IPS-NIHi7 (cell line): ENCODE measurements around the gene SREK1IP1.
A peak's percentile ranks its signal among the peaks of the same experiment; 100 is the strongest.
"Not testable (repeated sequence)": the region's sequence is repeated elsewhere in the genome, so short reads cannot be mapped to it uniquely, and the experiment has no call there.

Experiments used
- DNase-seq: peaks from one replicate; pipeline ENCODE4 v3.0.0; 2012; ENCODE audit warnings: mixed read lengths; ENCODE audit errors: extremely low spot score

Gene SREK1IP1

DNA sequence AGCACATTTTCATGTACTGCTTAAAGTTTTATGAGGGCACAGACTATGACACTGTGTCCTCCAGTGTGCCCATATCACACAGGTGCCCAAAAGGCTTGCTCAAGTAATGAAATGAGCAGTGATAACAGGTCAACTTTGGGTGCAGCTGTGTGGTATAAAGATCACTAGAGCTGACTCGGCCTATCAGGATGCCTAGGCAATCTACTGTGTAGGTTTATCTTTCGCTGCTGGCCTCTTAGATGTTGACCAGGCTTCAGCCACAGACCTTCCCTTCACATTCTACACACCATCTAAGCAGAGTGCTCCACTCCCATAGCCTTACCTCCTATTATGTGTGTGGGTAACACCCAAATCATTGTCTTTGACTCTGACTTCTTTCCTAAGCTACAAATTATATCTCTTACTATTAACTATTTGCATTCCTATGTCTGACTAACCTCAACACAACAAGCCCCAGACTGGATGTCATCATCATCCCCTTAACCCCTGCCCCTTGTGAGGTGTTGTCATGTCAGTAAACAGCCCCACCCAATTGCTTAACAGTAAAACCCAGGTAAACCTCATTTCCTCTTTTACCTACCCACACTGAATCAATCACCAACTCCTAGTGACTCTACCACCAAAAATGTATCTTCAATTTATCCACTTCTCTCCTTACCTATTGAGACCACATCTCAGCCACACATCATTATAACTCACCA is 2.5 kb downstream of the SREK1IP1 start:
- DNase-seq = no peak

DNA sequence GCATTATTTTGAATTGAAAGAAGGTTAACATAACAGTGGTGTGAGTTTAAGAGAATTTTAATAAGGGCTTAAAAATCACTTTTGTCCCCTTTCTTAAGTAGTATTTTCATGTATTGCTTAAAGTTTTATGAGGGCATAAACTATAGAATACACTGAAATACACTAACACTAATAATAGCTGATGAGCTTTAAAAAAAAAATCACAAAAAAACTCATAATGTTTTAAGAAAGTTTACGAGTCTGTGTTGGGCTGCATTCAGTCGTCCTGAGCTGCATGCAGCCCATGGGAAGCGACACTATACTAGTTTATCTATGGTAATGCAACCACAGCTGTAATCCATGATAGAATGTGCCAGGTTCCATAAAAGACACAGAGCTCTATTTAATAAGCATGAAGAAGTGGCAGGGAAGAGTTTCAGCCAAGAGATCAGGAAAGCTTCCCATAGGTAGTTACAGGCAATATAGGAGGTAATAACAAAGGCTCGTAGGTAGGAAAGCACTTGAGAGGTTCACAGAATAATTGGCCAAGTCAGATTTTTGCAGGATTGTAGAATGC is 4.5 kb downstream of the SREK1IP1 start:
- no peak for DNase-seq

DNA sequence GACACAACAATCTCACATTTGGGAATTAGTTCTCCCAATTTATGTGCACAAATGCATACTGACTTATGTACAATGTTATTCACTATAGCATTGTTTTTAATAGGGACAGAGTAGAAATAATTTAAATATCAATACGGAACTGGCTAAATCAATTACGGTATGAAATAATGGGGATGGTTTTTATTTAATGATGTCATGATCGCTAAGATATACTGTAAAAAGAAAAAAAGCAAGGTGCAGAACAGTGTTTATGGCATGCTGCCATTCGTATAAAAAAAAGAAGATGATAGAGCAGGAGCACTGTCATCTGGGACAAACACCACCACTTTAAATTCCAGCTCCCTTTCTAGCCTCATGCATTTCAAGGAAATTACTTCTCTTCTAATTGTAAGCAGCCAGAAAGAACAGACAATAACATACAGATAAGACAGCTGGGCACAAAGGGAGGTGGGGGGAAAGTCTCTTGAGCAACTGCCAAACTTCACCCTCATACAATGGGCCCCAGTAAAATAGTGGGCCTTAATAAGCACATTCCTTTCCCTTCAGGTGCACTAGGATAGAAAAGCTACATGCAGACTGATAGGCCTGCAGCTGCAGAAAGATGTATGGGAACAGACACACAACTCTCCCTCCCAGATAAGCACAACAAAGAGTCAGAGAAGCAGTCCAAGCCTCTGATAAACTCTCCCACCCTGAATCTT is 8.4 kb downstream of the SREK1IP1 start:
- no peak for DNase-seq

DNA sequence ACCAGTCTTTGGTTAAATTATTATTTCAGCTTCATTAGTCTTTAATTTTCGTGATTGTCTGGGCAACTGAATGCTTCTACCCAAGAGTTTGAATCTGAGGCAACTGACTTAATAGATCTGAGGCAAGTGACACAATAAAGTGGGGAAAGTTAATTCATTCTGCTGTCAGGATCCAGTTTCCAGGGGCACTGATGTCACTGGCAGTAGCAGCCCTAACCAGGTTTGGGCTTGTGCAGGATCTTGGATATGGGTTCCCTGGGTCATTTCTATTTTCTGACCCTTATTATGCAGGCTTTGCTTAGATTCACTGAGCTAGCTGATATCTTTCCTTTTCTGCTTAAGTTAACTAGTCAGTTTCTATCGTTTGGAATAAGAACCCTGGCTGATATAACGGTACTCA is 9.6 kb downstream of the SREK1IP1 start:
- no peak for DNase-seq

DNA sequence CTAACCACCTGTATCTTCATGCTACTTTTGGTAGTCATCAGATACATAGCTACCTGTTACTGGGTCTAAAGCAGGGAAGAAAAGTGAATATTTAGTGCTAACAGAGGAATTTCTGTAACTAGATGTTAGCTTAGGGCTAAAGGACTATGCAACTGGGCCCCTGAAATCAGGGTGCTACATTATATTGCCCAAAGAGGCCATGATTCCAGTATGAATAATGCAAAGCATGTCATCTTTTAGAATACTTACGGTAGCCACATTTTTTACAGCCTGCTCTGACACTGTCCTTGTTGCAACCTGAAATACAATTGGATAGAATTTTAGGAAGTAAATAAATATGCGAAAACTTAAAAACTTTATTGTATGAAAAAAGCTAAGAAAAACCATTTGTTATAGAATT is 14.4 kb downstream of the SREK1IP1 start:
- DNase-seq = no peak

DNA sequence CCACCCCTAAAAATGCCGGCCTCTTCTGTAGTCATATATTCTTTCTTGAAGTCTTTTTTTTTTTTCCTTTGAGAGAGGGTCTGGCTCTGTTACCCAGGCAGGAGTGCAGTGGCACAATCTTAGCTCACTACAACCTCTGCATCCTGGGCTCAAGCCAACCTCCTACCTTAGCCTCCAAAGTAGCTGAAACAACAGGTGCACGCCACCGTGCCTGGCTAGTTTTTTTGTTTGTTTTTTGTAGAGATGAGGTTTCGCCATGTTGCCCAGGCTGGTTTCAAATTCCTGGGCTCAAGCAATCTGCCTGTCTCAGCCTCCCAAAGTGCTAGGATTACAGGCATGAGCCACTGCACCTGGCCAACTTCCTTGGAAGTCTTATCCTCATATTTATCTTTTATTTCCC is 19.1 kb downstream of the SREK1IP1 start:
- DNase-seq = no peak

DNA sequence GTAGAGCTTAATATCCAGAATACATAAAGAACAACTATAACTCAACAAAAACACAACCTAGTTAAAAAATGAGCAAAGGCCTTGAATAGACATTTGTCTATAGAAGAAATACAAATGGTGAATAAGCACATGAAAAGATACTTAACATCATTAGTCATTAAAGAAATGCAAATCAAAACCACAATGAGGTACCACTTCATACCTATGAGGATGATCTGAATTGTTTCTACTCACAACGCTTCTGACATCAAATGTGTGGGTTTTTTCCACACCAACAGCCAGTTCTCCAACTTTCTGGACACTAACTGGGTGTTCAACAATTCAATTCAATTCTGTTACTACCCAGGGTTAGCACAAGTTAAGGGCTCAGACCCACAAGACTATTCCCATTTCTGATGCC is 22.0 kb downstream of the SREK1IP1 start:
- no peak for DNase-seq

DNA sequence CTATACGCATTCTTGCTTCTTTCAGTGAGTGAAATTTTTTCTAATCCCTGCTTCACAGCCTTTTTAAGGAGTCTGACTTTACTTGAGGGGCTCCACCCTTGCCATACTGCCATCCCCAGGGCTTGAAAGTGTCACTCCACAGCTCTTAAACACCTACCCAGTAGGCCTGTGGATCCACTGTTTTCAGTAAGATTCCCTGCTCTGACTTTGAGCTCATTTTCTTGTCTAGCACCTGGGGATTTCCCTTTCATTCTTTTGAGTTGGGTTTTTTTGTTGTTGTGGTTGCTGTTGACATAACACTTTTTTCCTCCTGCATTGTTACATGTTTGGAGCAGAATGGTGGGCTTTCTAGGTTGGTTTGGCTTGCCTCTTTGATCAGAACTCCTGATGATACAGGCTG is 23.6 kb downstream of the SREK1IP1 start:
- peak; percentile 53 for DNase-seq

DNA sequence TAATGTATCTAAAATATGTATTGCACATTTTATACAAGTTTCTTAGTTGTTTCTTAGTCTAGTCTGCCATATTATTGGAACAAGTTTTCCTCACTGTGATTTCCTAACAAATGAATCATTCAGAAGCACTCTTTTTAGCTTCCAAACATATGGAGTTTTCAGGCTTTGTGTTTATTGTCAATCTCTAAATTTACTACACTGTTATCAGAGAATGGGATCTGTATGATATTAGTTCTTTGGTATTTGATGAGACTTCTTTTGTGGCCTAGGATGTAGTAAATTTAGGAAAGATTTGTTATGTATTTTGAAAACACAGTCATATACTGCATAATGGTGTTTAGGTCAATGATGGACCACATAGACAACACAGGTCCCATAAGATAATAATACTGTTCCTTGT is 25.7 kb downstream of the SREK1IP1 start:
- no peak for DNase-seq

DNA sequence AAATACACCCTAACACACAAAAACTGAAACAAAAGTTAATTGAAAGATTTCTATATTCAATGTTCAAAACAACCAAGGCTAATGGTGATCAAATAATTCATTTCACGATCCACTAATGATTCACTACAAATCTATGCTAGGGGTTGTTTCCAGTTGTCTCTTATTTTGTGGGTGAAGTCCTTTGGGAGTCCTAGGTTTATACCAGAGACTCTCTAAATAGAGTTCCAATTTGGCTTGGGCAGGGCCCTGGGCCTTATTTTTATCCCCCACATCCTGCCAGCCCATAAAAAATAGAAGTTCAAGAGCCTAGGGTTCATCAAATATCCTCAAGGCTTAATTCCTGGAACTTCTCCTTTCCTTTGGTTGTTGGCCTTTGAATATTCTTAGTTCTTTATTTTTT is 26.1 kb downstream of the SREK1IP1 start:
- DNase-seq = no peak

DNA sequence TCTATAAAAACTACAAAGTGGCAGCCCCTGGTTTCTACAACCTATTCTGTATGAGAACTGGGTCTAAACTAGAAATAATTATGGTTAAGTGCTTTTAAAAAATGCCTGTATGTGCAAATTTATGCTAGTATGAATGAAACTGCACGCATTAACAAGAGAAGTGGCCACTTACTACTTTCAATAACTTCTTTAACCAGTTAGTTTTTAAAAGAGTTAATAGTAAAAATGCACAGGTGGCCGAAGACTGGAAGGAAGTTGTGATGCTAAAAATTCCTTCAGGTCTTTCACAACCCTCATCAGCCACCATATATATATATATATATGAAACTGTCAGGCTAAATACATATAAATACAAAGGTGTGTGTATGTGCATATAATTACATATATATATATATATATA is 41.3 kb downstream of the SREK1IP1 start:
- DNase-seq = no peak

DNA sequence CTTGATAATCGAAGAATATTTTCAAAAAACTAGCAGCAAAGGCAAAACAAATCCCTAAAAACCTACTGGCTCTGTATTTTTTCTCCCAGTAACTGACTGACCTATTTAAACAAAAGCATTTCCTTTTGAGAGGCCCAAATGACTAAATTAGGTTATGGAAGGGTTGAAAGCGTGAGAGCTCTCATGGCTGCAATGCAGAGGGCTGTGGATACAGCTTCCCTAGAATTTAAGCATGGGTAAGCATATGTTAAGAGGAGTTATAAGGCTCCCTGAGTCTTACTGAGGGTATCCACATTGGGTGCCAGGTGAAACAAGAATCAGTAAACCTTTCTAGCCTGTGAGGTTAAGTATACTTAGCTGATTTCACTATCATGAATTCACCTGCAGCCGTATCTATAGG is 45.9 kb downstream of the SREK1IP1 start:
- DNase-seq = no peak

DNA sequence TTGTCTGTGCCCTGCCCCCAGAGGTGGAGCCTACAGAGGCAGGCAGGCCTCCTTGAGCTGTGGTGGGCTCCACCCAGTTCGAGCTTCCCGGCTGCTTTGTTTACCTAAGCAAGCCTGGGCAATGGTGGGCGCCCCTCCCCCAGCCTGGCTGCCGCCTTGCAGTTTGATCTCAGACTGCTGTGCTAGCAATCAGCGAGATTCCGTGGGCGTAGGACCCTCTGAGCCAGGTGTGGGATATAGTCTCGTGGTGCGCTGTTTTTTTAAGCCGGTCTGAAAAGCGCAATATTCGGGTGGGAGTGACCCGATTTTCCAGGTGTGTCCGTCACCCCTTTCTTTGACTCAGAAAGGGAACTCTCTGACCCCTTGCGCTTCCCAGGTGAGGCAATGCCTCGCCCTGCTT is 54.0 kb downstream of the SREK1IP1 start:
- DNase-seq = not testable (repeated sequence)

DNA sequence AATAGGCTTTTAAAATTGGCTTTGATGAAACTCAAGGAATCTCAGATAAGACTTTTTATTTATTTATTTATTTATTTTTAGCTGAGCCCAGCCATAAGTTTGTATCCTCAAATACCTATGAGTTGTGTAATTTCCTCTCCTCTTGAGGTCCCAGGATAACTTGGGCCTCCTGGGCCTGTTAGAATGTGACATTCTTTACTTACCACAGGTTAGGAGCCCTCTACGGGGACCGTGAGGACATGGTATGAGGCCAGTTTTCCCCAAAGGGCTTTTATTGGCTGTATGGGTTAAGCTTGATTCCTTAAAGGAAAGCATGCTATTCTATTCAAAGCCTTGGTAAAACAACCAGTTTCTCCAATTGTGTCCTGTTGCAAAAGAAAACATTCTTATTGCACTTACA is 61.3 kb downstream of the SREK1IP1 start:
- DNase-seq = no peak

DNA sequence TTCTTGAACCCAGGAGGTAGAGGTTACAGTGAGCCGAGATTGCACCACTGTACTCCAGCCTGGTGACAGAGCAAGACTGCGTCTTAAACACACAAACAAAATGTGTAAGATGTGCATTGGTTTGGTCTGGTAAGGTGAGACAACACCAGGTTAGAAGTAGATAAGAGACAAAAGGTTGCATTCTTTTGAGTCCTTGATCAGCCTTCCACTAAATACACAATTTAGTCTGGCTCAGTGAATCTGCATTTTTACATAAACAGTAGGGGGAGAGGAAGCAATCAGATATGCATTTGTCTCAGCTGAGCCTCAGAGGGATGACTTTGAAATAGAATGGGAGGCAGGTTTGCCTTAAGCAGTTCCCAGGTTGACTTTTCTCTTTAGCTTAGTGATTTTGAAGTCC is 62.4 kb downstream of the SREK1IP1 start:
- DNase-seq = not testable (repeated sequence)

DNA sequence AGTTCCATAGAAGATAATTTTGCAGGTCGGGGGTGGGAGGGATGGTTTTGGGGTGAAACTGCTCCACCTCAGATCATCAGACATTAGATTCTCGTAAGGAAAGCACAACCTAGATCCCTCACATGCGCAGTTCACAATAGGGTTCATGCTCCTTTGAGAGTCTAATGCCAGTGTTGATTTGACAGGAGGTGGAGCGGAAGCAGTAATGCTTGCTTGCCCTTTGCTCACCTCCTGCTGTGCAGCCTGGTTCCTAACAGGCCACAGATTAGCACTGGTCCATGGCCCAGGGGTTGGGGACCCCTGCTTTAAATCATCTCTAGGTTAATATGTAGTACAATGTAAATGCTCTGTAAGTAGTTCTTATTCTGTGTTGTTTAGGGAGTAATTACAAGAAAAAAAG is 67.7 kb downstream of the SREK1IP1 start:
- no peak for DNase-seq

DNA sequence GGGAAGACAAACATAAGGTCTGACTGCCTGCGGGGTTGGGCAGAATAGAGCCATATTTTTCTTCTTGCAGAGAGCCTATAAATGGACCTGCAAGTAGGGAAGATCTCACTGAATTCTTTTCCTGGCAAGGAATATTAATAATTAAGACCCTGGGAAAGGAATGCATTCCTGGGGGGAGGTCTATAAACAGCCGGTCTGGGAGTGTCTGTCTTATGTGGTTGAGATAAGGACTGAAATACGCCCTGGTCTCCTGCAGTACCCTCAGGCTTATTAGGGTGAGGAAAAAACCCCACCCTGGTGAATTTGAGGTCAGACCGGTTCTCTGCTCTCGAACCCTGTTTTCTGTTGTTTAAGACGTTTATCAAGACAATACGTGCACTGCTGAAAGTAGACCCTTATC is 72.1 kb downstream of the SREK1IP1 start:
- not testable (repeated sequence) for DNase-seq

DNA sequence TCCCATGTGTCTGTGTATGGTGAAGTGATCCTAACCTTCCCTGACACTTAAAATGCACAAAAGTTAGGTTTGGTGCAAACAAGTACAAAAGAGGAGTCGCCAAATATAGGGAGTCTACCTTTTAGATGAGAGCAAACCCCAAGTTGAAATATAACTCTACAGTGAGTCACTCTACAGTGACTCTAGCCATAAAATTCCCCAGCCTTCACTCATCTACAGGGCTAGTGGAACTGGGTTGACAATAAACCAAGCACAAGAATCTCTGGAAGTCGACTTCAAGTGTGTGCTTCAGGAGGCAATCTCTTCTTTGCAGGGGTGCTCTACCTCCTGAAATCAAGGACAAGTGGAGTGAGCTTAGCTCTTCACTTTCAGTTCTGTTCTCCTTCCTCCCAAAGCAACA is 74.9 kb downstream of the SREK1IP1 start:
- no peak for DNase-seq

DNA sequence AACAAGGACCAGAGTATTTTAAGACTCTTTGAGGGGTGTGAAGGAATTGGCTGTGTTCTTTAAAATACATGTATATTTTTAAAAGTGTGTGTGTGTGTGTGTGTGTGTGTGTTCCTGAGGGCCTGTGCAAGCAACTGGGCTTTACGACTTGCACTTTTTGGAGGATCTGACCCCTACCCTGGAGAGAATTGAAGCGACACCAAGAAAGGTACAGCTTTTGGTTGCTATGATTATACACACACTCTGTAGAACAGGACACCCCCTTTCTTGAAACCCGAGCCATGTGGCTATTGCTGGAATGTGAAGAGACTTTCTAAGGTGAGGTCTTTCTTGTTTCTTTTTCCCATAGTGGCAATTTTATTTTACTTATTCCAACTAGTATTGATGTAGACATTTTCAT is 77.2 kb downstream of the SREK1IP1 start:
- no peak for DNase-seq

DNA sequence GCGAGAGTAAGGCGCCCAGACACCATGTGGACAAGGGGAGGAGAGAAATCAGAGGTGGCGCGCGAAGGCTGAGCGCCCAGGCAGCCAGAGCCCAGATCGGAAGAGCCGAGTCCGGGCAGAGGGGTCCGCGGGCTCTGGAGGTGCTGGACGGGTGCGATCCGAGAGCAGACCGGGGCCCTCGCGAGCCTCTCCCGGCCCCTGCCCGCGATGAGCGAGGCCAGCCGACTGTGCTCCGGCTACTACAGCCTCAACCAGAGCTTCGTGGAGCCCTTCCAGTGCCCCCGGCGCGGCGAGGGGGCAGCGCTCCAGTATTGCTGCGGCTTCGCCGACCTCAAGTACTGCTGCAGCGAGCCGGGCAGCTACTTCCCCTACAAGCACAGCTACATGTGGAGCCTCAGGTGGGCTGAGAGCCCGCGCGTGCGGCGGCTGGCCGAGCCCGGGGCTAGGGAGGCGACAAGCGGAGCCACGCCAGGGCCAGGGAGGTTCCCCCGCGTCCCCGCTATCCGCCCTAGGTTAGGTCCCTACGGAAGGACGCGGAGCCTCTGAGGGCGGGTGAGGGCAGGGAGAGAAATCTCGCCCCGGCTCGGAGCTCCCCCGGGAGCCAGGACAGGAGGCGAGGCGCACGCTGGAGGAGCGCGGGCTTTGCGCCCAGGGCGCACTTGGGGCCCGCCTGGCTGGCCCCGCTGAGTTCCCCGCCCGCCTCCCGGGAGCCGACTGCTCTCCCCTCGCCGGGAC is 77.9 kb downstream of the SREK1IP1 start, which contains the start of gene SHISAL2B:
SHISAL2B (plus strand) TSS at position 87 of the 735 bp plus-strand sequence; CDS start at position 208, 121 bp downstream.
- peak; percentile 77 for DNase-seq

DNA sequence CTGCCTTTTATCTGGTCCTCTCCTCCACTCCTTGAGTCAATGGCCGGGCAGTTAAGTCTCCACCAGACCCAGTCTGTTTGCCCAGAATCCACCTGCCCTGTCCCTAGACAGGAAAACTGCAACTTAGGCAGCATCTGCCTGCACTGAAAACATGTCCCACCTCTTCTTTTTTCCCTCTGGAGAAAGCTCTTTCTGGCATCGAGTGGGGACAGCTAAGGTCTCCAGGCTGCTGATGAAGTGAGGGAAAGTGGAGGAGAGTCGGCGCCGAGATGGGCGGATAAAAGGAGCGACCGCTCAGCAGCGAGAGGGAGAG is 78.4 kb downstream of the SREK1IP1 start:
- no peak for DNase-seq

DNA sequence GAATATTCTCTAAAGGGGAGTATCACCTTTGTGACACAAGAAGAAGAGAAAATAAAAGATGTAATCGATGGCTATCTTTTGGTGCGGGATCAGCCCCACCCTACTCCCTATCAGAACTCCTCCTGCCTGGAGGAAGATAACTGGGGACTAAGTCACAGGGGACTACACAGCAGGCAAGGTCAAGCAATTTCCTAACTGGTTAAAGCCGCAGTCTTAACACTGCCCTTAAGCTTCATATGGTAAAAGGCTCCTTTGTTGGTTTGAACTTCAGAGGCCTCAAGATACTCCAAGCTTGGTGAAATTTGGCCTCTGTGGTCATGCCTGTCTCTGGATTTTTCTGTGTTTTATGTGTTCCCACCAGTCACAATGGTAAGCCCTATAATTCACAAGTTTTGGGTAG is 79.5 kb downstream of the SREK1IP1 start:
- no peak for DNase-seq

DNA sequence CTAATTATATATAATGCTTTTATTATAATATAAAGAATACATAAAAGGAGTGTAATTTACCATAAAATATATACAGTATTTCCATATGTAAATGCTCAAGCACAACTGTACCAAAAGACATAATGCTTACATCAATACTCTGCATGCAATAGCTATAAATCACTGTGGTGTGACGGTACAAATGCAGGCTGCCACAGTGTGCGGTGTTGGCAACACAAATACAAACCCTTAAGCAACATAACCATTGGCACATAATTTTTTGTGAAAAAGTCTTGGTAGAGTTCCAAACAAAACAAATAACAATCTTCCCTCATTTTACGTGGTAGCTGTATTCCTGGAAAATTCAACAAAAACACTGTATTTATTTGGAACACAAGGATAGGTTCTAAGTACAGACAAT is 80.1 kb downstream of the SREK1IP1 start:
- no peak for DNase-seq
